GM19328 (cell line): ENCODE results near the gene GAN.
"Not testable (repeated sequence)": the region's sequence is repeated elsewhere in the genome, so short reads cannot be mapped to it uniquely, and the experiment has no call there.

ENCODE experiments used
- ATAC-seq: cut with Tn5 transposase; IDR thresholded peaks from one replicate; pipeline ENCODE4 v1.9.1; 2021; ENCODE audit warnings: mild to moderate bottlenecking, moderate library complexity; ENCODE audit not compliant: unreplicated experiment

Gene GAN

DNA sequence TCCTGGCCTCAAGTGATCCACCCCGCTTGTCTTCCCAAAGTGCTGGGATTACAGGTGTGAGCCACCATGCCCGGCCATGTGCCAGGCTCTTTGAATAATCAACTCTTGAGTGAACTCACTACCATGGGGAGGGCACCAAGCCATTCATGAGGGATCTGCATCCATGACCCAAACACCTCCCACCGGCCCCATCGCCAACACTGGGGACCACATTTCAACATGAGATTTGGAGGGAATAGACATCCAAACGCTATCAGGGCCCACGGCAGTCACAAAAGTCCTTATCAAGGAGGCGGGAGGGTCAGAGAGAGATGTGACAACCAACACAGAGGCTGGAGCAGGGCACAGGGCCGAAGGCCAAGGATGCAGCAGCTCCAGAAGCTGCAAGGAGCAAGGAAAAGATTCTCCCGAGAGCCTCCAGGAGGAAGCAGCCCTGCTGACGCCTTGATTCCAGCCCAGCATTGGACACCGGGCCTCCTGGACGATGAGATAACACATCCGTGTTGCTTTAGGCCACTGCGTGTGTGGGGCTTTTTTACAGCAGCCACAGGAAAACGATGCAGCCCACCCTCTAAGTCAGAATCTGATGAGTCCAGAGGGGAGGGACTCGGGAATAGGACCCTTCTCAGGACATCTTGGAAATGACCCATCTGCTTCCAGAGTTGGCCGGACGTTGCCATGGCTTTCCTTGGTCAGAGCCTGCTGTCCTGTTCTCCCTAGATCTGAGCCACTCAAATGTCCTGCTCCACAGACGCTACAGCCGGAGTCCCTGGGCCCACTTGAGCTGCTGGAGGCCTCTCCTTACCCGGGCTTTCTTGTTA lies 82.5 kb downstream of the GAN start:
- no peak for ATAC-seq

GRCh38 chr16:81397879-81398520 lies 83.2 kb downstream of the GAN start:
- no peak for ATAC-seq

DNA sequence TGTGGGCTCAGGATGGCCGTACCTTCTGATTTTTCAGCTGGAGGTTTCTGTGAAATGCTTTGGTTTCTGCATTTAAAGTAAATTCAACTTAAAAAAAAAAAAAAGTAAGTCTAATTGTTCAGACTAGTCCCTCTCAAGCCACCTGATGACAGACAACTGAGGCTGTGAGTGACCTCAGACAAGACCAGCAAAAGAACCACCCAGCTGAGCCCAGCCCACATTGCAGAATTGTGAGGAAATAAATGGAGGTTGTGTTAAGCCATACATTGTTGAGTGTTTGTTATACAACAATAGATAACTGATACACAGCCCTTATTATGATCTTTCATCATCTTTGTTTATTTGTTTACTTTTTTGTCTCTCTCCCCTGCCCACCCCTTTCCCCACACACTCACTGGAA lies 85.1 kb downstream of the GAN start:
- no peak for ATAC-seq

GRCh38 chr16:81401035-81401950 lies 86.5 kb downstream of the GAN start:
- ATAC-seq = no peak

DNA sequence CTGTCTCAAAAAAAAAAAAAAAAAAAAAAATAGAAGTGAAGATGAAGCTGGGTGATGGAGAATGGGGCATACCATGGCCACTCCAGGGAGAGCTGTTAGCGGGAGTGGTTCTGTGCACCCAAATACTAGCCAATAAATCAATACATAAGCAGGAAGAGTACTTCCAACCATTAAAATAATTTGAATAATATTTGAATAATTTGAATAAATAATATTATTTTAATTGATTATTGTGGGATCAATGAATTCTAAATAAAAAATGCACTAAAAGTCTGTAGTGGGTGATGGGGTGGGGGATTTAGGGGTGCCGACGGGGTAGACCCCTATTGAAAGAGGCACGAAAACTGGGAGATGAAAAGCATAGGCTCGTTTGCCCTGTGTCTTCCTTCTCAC lies 88.4 kb downstream of the GAN start:
- ATAC-seq = no peak

DNA sequence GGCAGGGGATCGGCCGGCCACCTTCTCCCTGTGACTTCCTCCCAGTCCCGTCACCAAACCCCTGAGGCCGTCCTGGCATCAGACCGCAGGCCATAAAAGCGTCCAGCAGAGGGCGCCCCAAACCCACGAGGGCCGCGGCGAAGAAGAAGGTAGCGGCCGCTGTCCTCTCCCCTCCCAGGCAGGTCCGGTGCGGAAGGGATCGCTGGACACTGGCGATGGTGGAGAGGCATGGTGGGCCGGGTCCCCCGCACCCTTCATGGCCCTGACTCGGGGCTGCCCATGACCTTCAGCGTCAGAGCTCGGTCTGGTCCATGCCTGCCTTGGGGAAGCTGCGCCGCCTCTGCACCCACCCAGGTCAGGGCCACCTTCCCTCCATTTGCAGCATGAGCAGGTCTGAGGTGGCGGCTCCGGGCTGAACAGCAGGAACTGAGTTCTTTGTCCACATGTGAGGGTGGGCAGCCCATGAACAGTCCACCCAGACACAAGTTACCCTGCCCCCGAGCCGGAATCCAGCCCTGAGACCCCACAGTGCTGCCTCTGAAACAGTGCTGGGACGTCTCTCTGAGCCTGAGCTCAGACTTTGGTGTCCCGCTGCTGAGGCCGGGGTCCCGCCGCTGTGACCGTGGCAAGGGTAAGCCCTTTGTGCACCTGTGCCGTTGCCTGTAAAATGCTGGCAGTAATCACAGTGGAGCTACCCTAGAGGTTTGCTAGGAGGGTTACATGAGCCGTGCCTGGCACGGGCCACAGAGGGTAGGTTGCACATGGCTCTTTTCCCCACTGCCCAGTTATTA lies 89.0 kb downstream of the GAN start:
- ATAC-seq = no peak

GRCh38 chr16:81405002-81405401 lies 90.2 kb downstream of the GAN start:
- ATAC-seq = not testable (repeated sequence)

- ATAC-seq = no peak
These were observed 90.9 kb downstream of the GAN start for GRCh38 chr16:81405702-81406113.

DNA sequence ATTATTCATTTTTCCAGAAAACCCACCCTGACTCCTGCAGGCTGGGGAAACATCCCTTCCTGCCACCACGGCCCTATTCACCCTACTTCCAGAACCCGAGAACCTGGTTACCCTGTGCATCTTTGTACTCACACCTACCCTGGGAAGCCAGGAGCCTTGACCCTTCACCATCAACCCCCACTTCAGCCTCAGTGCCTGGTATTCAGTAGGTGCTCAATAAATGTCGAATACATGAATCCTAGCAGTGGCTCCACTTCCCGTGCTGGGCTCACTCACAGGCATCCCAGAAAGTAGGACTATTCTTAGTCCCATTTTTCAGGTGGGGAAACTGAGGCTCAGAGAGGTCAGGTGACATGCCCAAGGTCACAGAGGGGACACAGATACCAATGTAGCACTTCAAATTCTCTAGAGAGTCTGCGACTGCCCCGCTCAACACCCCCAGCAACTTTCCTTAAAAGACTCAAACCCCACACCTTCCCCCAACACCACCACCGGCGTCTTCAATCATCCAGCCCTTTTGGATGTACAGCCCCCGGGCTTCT lies 93.7 kb downstream of the GAN start:
- no peak for ATAC-seq

- no peak for ATAC-seq
These were observed 94.3 kb downstream of the GAN start for GRCh38 chr16:81409016-81409556.

DNA sequence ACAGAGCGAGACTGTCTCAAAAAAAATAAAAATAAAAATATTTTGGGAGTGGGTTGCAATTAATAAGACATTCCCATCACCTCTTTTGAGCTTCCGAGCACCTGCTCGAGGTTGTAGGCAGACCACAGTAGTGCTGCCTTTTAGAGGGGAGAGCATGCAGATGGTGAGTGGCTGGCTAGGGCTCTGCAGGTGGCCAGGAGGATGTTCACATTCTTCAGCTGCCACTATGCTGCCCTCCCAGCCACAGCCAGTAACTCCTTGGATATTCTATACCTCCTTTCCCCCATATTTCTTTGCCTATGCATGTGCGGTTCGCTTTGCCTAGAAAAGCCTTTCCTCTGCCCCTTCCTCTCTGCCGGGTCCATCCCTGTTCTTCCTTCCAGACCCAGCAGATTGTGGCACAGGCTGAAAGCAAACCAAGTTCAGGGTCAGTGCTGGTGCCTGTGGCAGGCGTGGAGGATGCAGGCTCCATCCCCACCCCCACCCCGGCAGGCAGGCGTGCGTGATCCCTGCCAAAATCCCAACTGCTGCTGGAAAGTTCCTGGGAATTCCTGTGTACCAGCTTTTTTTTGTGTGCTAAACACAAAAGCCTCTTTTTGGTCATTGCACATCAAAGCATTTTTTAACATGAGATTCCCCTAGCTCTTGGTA lies 96.0 kb downstream of the GAN start:
- no peak for ATAC-seq

DNA sequence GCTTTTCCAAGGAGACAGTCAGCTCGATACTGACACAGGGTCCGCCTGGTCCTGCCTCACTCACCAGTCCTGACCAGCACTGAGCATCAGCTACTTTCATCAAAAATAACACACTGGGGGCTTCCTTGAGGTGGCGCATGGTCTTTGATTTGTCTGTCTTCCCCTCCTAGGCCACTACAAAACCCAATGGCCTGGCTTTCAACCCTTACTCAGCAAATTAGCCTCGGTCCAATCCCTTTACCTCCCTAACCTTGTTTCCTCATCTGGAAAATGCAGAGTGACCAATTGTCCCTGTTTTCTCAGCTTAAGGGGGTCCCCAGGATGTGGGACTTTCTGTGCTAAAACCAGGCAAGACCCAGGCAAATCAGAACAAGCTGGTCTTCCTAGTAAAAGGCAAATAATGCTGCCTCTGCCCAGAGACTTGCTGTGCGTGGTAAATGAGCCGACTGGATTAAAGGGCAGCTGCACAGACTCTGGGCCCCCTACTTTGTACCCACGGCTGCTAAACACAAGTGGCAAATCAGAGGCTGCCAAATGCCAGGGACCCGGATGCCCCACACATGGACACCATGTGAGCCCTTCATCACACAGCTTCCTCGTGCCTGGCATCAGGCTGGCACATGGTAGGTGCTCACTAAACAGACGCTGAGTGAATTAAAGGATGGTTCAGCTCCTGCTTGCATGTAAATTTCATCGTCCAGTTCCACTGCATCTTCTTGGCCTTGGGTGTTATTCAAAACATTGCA lies 98.7 kb downstream of the GAN start:
- no peak for ATAC-seq

DNA sequence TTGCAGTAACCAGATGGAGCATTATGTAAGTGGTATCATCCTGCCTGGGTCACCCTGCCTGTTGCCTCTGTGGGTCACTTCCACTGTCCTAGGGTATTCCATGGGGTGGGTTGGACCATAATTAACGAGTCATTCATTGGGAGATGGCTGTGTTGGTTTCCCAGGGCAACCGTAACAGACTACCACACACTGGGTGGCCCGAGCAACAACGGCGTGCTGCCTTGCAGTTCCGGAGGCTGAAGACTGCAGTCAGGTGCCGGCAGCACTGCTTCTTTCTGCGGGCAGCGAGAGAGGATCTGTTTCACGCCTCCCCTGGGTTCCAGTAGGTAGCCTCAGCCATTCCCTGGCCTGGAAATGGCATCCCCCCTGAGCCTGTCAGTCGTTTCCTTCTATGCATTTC lies 101.0 kb downstream of the GAN start:
- ATAC-seq = no peak

GRCh38 chr16:81416749-81417148 lies 102.0 kb downstream of the GAN start:
- no peak for ATAC-seq

DNA sequence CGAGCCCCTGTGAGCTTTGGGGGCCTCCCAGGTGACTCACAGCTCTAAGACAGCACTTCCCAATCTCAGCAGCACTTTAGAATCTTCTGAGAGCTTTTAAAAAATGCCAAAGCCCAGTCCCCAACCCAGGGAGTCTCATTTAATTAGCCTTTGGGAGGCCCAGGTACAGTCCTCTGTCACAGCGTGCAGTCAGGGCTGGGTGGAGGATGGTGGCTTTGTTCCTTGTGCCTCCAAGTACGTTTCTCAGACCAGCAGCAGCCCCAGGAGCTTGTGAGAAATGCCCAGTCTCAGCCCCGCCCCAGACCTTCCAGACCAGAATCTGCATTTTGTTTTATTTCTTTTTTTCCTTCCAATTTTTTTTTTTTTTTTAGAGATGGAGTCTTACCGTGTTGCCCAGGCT lies 102.4 kb downstream of the GAN start:
- no peak for ATAC-seq

GRCh38 chr16:81419806-81420205 lies 105.0 kb downstream of the GAN start:
- ATAC-seq = no peak

DNA sequence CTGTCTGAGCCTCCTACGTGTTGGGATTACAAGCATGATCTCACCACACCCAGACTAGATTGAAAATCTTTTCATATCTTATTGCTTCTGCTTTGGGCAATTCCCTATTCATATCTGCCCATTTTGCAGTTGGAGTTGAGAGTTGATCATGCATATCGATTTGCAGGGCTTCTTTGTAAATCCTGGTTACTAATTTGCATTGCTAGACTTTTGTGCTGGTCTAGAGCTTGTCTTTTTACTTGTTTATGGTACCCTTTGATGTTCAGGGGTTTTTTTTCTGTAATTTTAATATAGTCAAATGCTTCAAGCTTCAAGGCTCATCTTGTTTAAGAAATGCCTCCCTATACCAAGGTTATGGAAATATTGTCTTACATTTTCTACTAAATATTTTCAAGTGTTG lies 106.4 kb downstream of the GAN start:
- no peak for ATAC-seq

DNA sequence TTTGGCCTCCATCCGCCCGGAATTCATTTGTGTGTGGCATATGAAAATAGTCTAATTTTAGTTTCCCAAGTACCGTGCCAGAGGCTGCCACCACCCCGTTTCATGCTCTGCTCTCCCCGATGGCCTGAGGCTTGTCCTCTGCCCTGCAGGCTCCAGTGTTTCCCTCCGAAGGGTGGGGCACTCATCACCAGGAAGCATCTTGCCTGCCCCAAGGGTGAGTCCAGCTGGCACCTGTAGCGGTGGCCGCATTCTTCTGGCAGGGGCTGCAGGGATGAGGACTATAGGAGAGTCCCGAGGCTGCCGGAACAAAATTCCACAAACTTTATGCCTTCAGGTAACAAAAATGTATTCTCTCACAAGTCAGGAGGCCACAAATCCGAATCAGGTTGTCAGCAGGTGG lies 106.8 kb downstream of the GAN start:
- ATAC-seq = no peak

DNA sequence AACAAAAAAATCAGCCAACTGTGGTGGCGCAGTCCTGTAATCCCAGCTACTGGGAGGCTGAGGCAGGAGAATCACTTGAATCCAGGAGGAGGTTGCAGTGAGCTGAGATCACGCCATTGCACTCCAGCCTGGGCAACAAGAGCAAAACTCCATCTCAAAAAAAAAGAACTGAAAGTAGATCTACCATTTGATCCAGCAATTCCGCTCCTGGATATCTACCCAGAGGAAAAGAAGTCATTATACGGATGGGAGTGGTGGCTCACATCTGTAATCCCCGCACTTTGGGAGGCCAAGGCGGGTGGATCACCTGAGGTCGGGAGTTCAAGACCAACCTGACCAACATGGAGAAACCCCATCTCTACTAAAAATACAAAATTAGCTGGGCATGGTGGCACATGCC lies 107.4 kb downstream of the GAN start:
- ATAC-seq = not testable (repeated sequence)
